Stimulated activated CD4-positive, alpha-beta T cell treated with anti-CD3 and anti-CD28 coated beads, Interleukin-4, amount 100 ng/mL, for 4 hours (primary cell): ENCODE measurements around the gene PRICKLE1.

ENCODE experiments used
- DNase-seq, 2 experiments: peaks; one replicate each; pipeline ENCODE4 v3.0.0-alpha.2; 2020

The PRICKLE1 gene

GRCh38 chr12:42589465-42590329 lies at the start of gene PRICKLE1:
TSS of gene PRICKLE1 (minus strand) at chr12:42589746. CDS start at chr12:42472516, 117,230 bp downstream.
- DNase-seq, result peak in 1 of 2 experiments; percentile 27

DNA sequence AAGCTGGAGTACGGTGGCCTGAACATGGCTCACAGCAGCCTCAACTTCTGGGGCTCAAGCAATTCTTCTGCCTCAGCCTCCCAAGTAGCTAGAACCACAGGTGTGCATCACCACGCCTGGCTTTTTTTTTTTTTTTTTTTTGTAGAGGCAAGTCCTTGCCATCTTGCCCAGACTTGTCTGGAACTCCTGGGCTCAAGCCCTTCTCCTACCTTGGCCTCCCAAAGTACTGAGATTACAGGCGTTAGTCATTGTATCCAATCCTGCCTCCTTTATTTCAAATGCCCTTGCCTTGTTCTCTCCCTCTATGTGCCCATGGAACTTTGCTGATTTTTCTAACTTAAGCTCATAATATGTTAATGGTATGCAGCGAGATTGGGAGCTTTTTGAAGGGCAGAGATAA lies 49.2 kb upstream of the PRICKLE1 start:
- DNase-seq, result no peak

DNA sequence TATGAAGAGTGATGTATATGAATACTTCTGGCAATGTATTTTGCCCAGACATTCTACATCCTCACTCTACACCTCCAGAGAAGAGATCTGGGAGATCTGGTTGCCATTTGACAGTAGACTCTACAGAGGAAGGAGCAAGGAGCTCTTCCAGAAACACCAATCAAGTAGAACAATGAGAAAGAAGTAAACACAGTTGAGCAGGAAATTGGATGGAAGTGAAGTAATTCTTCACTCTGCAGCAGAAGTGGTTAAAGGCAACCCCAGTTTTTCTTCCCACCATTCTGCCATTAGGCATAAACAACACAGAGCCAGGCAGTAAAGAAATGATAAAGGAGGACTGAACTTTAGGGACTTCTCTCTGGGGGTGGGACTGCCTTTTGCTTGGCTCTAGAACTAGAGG lies 48.5 kb upstream of the PRICKLE1 start:
- DNase-seq, result no peak

DNA sequence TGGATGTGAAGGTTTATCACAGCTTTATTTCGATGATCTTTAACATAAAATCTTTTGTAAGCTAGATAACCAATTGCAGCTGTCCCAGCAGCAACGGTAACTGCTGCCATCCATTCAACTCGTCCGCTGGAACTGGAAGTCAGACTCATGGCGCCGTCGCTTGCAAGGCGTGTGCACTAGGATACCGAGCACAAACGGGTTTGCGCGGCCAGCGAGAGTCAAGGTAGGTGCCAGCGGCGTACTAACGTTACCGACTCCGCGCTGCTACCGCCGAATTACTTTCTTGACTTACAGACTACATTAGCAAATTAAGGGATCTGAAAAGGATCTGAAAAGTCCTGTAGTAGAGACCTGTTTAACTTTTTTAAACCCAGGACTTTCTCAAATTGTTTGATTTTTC lies 47.4 kb upstream of the PRICKLE1 start:
- no peak for DNase-seq

DNA sequence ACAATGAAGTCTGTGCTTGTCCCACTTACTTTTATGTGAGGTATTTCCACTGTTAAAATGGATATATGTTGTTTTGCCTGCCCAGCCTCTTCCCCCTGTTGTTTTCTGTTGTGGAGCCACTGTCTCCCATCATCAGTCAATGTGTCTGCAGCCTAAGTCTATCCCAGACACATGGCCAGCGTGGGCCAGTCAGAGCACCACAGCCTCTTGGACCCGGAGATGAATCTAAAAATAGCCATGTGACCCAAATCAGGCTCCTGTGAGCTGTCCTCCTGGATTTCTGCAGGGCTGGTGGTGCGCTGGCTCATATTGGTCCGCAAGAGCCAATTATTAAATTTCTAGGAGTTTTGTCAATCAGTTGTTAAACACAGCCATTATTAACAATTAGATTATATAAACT lies 44.0 kb upstream of the PRICKLE1 start:
- DNase-seq, result no peak

GRCh38 chr12:42631513-42631912 lies 42.0 kb upstream of the PRICKLE1 start:
- no peak for DNase-seq

GRCh38 chr12:42630314-42630713 lies 40.8 kb upstream of the PRICKLE1 start:
- no peak for DNase-seq

GRCh38 chr12:42627151-42627550 lies 37.6 kb upstream of the PRICKLE1 start:
- no peak for DNase-seq

DNA sequence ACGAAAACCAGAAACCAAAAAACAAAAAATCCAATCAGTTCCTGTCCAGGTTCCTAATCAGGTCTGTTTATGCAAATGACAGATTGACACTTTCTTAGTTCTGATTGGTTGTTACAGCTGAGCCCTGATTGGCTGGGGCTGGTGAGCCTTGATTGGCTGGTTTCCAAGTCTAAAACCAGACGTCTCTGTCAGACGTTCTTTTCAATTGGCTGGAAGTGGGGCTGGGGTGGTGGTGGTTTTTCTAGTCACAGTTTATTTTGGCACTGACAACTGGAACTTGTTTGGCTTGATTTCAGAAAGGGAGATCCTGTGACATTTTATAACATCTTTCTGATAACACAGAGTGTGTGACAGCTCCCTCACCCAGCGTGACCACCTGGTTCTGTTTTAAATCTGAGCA lies 36.1 kb upstream of the PRICKLE1 start:
- DNase-seq, result no peak

DNA sequence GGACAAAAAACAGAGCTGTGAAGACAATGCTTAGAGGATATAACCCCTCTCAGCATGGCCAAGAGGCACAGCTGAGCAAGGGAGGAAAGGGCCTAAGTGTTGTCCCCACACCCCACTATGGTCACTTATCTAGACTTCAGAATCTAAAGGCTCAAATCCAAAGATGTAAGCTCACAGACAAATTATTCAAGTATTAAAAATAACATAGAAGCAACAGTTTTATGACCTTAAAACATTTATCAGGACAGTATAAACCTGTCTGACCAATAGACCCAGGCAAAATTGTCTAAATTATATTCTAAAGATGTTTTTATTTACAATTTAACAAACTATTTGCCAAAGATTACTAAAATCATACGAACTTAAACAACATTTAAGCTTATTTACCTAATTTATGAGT lies 28.1 kb upstream of the PRICKLE1 start:
- DNase-seq, result no peak

DNA sequence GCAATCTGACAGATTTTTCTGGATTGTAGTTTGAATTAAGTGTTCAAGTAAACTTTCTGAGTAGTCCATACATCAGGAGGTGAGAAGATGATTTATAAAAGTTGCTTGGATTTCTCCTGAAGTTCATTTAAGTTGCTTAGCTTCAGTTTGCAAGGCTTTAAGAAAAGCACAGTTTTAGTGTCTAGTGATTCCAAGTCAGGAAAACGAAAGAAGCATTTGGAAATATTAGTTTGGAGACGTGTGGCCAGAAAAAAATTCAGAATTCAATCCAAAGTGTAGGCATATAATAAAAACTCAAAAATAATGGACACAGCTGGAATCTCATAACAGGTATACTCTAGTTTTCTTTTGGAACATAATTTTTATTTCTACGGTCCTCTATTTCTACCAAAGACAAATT lies 25.5 kb upstream of the PRICKLE1 start:
- DNase-seq, result no peak

DNA sequence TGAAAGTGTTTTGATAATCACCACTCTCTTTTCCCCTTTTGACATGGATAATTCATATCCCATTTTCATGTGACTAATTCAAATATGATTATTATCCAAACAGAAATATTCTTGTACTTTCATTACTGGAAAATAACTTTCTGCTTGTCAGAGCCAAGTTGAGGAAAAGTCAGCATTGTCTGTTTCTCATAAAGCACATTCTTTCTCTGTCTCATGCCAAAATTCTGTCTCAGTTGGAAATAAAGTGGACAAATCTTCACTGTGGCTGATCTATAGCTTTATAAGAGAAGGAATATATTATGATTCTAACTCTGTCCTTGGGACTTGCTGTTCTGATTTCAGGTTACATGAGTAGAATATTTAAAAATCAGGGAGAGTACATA lies 22.7 kb upstream of the PRICKLE1 start:
- no peak for DNase-seq

DNA sequence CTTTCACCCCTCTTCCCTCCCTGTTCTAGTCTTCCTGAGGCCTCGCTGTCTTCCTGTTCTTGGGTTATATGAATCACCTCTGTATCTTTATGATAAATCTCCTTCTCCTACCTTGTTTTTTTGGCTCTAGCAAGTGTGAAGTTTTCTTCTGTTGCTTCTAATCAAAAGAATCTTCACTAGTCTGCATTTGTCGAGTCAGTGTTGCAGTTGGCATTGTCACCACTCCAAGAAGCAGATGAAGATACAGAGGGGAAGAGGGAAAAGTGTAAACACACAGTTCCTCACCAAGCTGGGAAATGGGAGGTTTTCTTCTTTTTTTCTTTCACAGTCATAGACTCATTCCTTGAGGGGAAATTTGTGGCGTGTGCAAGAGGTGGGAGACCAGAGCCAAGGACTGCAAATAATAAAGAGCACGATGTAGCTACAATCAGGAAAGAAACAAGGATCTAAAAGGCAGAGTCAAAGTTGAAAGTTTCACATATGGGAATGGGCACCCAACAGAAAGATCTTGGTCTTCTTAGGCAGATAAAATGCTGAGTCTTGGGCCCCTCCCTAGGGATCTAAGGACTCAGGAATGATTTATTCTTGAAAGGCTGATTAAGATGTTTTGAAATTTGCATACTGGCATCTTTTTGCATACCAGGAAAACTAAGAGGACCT lies 22.2 kb upstream of the PRICKLE1 start:
- no peak for DNase-seq

GRCh38 chr12:42609605-42610004 lies 20.1 kb upstream of the PRICKLE1 start:
- no peak for DNase-seq

- DNase-seq, result no peak
These were observed 18.8 kb upstream of the PRICKLE1 start for GRCh38 chr12:42608196-42608825.

- no peak for DNase-seq
These were observed 18.1 kb upstream of the PRICKLE1 start for GRCh38 chr12:42607584-42608058.

- DNase-seq, result no peak
These were observed 16.9 kb upstream of the PRICKLE1 start for GRCh38 chr12:42606471-42606870.

DNA sequence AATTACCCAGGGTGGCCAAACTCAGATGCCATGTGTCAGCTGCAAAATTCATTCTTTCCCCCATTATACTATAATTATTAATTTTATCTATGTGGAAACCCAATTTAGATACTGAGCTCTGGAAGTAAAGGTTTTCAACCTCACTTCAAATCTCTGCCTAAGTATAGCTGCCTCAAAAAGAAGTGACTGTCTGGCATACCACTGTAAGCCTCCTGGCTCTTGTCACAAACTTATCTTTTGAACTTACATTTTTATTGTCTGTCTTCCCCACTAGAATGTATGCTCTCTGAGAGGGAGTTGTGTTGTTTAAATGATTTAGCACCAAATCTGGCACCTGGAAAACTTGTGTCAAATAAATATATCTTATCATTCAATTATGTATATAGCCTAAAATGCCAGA lies 16.1 kb upstream of the PRICKLE1 start:
- DNase-seq, result no peak

- no peak for DNase-seq
These were observed 13.9 kb upstream of the PRICKLE1 start for GRCh38 chr12:42603246-42603990.

DNA sequence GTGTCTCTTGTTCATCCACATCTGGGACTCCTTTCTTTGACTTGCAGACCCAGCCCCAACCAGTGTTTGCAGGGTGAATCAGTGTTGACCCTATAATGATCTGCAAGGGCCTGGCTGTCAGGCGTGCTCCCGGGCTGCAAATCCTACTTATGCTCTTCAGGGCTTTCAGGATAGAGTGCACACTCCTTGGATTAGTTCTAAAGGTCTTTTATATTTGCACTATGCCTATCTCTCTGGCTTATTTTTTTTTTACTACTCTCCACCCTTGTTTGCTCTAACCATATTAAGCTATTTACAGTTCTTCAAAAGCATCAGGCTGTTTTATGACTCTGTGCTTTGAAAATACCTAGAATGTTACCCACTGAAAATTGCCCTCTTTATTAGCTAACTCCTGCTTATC lies 4.3 kb upstream of the PRICKLE1 start:
- no peak for DNase-seq

DNA sequence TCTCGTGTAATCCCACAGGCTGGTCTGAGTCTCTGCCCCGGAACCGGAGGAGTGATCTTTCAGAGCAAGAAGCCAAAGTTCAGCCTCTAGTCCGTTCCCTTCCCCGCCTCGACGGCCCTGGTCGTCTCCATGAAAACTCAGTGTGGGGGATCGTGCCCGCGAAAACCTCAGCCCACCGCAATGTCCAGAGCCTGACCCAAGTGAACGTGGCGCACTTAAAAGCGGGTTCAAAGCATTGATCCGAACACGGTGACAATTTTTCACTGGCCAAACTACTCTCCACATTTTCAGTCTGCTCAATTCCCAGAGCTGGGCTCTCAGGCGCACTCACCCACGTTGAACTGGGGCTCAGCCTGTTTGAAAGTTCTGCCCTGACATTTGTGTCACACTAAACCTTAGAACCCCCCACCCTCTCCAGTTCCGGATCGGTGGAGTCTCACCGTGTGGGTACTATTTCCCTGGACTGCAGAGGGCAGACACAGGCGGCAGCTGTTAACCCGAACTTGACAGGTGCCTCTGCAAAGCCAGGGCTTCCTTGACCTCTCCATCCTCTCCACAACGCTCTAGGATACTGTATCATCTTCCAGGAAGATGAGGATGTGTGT lies 886 bp upstream of the PRICKLE1 start:
- no peak for DNase-seq
